GM12864 (cell line): ENCODE data around the gene PPFIBP1.

ENCODE experiments used
- DNase-seq: peaks from one replicate; pipeline ENCODE4 v3.0.0-alpha.2; 2011; ENCODE audit warnings: low read depth
- H3K4me3 ChIP-seq: 2 replicates; pipeline ENCODE4 v1.5.1; 2011; ENCODE audit warnings: mild to moderate bottlenecking, low read depth, low read length, control low read depth
- TF ChIP-seq, protein P1 (sequence below): IDR thresholded peaks from 2 replicates; pipeline ENCODE4 v1.5.1; 2011; ENCODE audit warnings: low read depth, mild to moderate bottlenecking, moderate library complexity, low read length, control low read depth, inconsistent platforms; ENCODE audit errors: missing control alignments

Gene PPFIBP1

GRCh38 chr12:27527512-27527911, 3.5 kb downstream of the PPFIBP1 start:
- H3K4me3 ChIP-seq: no peak overlapping the region
- DNase-seq: no peak
- TF ChIP-seq, protein P1, sequence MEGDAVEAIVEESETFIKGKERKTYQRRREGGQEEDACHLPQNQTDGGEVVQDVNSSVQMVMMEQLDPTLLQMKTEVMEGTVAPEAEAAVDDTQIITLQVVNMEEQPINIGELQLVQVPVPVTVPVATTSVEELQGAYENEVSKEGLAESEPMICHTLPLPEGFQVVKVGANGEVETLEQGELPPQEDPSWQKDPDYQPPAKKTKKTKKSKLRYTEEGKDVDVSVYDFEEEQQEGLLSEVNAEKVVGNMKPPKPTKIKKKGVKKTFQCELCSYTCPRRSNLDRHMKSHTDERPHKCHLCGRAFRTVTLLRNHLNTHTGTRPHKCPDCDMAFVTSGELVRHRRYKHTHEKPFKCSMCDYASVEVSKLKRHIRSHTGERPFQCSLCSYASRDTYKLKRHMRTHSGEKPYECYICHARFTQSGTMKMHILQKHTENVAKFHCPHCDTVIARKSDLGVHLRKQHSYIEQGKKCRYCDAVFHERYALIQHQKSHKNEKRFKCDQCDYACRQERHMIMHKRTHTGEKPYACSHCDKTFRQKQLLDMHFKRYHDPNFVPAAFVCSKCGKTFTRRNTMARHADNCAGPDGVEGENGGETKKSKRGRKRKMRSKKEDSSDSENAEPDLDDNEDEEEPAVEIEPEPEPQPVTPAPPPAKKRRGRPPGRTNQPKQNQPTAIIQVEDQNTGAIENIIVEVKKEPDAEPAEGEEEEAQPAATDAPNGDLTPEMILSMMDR: no peak

- TF ChIP-seq, protein P1: no peak
- DNase-seq: no peak
These were observed 4.8 kb downstream of the PPFIBP1 start for GRCh38 chr12:27528788-27529187.

DNA sequence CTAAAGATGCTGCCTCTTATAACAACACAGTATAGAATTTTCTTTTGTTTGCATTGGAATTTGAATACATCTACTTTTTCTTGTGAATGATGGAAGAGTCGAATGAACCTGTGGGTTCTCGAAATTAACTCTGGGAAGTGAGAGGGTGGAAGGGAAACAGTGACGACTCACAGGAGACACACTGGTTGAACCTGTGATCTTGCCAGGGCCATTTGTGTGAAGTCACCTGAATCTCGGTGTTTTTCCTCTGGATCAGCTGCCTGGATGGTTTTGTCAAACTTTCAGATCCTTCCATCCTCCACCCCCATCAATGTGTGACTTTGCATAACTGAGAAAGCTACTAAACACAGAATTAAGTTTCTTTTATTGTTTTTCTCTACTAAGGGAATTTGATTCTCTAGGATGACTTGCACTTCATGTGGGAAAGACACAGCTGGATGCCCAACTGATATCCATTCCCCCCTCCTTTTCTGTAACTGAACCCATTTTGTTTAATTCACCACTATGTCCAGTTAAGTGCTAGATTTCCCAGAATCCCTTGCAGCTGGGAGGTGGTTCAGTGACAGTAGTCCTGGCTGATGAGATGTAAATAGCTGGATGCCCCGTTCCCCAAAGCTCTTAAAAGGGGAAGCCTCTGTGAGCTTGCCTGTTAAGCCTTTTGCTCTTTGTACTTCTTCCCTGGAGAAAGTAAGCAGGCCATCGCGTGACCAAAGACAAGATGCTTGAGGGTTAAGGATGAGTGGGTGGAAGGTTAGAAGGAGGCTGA, 6.3 kb downstream of the PPFIBP1 start:
- TF ChIP-seq, protein P1: no peak
- DNase-seq: no peak
- H3K4me3 ChIP-seq: no peak overlapping the region

More at GRCh38 chr12:27528788-27529187, 4.8 kb downstream of the PPFIBP1 start:
- H3K4me3 ChIP-seq: no peak overlapping the region

GRCh38 chr12:27531896-27532295, 7.9 kb downstream of the PPFIBP1 start:
- DNase-seq: no peak
- H3K4me3 ChIP-seq: no peak overlapping the region
- TF ChIP-seq, protein P1: no peak

- TF ChIP-seq, protein P1: no peak
These were observed 10.2 kb downstream of the PPFIBP1 start for GRCh38 chr12:27534060-27534764.

GRCh38 chr12:27534765-27535161, 10.8 kb downstream of the PPFIBP1 start:
- DNase-seq: no peak
- TF ChIP-seq, protein P1: no peak
- H3K4me3 ChIP-seq: no peak overlapping the region

More at GRCh38 chr12:27534060-27534764, 10.2 kb downstream of the PPFIBP1 start:
- DNase-seq: peak; percentile 39
- no peak overlapping the region for H3K4me3 ChIP-seq
